Dedifferentiated amniotic fluid mesenchymal stem cell (primary cell): ENCODE measurements around the gene PPP1R12C.
"Not testable (repeated sequence)": the region's sequence is repeated elsewhere in the genome, so short reads cannot be mapped to it uniquely, and the experiment has no call there.

Source experiments
- DNase-seq: peaks from one replicate; pipeline ENCODE4 v3.0.0-alpha.2; 2016; ENCODE audit errors: extremely low spot score

Gene PPP1R12C

GRCh38 chr19:55112246-55112776, 5.1 kb downstream of the PPP1R12C start:
- DNase-seq, result no peak

- no peak for DNase-seq
These were observed 6.1 kb downstream of the PPP1R12C start for GRCh38 chr19:55111238-55111831.

- no peak for DNase-seq
These were observed 7.7 kb downstream of the PPP1R12C start for GRCh38 chr19:55109527-55110291.

DNA sequence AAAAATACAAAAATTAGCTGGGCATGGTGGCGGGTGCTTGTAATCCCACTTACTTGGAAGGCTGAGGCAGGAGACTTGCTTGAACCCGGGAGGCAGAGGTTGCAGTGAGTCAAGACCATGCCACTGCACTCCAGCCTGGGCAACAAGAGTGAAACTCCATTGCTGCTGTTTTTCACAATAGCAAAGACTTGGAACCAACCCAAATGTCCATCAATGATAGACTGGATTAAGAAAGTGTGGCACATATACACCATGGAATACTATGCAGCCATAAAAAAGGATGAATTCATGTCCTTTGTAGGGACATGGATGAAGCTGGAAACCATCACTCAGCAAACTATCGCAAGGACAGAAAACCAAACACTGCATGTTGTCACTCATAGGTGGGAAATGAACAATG, 10.2 kb downstream of the PPP1R12C start:
- DNase-seq, result not testable (repeated sequence)

DNA sequence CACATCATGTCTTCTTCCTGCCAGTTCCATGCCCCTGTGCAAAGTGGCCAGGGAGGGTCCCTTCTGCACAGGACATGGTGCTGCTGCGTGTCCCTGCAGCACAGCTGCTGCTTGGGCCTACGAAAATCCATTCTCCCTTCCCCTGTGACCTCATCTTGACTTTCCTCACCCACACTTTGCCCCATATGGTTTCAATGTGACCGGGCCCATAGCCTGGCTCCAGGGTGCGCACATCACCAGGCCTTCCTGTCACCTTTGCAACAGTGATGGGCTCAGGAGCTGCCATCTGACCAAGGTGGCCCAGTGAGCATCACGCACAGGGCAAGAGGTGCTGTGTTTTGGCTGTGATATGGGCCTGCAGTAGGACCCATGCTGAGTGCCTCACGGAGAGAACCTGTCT, 10.8 kb downstream of the PPP1R12C start:
- DNase-seq, result no peak

GRCh38 chr19:55105237-55105636, 12.2 kb downstream of the PPP1R12C start:
- DNase-seq, result no peak

- no peak for DNase-seq
These were observed 14.2 kb downstream of the PPP1R12C start for GRCh38 chr19:55103190-55103589.

DNA sequence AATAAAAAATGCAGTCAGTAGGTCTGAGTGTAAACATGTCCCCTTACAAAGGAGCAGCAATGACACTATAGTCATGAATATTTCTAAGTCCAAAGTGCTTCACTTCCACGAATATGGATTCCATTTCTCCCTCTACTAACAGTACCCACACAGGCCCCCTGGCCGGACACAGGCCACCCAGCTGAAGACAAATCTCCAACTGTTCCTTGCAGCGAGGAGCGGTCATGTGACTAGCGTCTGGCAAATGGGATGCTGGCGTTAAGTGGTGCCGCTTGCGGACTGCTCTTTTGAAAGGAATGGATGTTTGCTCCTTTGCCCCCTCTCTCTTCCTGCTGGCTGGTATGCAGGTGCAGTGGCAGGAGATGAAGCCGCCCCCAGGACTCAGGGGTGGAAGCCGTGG, 16.2 kb downstream of the PPP1R12C start:
- no peak for DNase-seq

DNA sequence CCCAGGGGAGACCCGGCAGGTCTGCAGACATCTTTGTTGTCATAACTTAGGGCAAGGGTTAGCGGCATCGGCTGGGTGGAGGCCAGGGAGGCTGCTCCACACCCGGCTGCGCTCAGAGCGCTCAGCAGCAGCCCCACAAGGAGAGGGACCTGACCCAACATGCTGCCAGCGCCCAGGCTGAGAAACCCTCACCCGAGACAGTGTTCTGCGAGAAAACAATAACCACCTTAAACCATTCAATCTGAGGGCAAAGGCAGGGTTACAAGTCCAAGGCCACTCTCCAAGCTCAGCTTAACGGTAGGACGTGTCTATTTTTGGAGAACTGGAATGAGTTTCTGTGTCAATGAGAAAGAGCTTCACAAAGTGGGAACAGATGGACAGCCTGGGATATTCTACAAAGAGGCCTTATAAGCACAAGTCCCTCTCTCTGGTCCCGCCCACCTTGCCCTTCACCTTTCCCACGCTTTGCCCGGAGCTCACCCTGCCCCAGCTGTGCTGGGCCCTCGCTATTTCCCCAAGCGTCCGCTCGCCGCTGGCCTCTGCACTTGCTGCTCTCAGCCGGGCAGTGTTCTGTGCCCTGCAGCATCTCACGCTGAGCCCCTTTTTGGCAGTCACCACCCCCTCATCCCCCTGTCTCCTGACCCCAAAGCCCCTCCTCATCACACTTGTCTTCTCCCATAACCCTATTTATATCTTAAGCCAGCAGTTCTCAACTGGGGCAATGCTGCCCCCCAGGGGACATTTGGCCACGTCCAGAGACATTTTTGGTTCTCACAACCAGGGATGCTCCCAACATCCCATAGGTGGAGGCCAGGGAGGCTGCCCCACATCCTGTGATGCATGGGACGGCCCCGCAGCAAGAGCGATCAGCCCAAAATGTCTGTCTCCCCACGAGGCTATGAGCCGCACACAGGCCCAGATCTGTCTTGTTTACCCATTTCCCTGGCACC, 17.6 kb downstream of the PPP1R12C start:
- DNase-seq, result no peak

DNA sequence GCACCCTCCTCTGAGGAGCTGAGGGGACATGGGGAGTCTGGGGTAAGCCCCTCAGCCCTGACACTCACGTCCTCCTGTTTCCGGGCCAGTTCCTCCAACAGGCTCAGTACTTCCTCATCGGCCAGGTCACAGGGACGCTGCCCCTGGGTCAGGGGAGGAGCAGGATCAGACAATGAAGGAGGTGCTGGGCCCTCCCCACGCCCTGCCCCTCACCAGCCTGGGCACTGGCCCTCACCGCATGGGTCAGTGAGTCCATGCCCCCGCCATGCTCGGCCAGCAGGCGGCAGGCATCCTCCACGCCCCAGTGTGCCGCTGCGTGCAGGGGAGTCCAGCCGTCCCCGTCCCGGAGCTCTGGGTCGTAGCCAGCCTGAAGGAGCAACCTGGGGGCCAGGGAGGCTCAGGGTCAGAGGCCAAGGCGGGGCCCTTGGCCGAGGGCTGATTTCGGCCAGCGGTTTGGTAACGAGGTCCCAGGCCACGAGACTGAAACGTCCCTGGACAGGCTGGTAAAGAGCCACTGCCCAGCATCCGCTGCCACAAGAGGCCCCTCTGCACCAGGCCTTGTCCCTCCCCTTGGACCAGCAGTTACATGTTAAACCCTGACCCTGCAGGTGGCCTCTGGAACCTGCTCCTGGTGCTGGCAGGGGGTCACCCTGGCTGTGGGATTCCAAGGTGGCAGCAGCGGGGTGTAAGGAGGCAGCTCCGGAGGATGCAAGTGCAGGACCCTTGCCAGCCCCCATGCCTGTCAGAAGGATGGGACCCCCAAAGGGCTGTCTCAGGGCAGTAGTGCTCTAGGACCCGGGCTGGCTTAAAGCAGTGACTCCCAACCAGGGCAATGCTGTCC, 18.5 kb downstream of the PPP1R12C start:
- no peak for DNase-seq

DNA sequence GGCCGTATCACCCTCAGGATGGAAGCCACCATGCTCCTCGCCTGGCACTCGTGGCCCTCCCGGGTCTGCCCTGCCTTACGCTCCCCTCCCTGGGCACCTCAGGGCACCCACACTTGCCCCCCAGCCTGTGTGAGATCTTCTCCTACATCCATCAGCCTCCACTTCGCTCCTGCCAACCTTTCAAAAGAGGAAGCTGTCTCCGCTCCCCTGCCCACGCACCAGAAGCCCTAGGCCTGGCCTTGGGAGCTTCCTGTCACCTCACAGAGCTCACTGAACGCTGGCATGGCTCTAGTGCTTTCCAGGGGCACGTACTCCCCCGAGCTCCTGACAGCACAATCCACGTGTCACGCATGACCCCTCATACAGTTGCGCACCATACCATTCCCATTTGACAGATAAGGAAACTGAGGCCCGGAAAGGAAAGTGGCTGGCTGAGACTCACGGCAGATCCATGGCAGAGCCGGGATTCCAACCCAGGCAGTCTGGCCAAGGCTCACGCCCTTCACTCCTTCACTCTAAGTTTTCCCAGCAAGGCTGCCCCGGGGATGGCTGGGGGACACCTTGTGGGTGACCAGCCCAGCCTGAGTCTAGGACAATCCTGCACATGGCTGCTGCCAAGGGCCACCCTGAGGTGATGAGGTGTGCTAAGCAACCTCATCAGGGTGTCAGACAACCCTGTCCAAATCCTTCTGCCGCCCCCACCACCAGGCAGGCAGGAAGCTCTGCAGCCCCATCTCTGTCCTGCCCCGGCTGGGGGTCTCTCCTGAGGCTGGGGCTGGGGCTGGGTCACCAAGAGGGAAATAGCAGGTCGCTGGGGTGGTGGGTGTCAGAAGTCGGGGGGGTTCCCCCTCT, 19.3 kb downstream of the PPP1R12C start:
- DNase-seq, result no peak

DNA sequence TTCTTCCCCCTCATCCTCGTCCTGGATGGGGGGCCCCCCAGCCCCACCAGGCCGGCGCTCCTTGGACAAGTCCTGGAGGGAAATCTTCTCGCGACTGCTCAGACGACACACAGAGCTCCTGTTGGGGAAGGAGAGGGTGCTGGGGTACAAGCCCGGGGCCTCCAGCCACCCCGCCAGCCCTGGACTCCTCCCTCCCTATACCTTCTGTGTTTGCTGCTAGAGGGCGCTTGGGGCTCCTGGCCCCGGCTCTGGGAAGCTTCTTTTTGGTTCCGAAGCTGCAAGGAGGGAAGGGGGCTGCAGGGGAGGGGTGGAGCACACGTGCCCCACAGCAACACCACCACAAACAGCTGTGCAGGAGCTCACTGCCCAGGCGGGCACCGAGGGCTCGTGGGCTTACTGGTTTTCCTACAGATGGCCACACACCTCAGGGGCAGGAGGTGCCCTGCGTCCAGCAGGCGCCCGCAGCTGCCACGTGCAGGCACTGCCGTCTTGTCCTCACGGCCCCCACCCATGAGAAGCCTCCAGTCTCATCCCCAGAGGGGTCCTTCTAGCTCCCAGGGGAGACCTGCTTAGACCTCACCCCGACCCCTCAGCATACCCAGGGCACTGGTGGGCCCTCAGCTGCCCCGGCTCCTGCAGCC, 21.3 kb downstream of the PPP1R12C start:
- no peak for DNase-seq

GRCh38 chr19:55095260-55096060, 22.0 kb downstream of the PPP1R12C start:
- no peak for DNase-seq

DNA sequence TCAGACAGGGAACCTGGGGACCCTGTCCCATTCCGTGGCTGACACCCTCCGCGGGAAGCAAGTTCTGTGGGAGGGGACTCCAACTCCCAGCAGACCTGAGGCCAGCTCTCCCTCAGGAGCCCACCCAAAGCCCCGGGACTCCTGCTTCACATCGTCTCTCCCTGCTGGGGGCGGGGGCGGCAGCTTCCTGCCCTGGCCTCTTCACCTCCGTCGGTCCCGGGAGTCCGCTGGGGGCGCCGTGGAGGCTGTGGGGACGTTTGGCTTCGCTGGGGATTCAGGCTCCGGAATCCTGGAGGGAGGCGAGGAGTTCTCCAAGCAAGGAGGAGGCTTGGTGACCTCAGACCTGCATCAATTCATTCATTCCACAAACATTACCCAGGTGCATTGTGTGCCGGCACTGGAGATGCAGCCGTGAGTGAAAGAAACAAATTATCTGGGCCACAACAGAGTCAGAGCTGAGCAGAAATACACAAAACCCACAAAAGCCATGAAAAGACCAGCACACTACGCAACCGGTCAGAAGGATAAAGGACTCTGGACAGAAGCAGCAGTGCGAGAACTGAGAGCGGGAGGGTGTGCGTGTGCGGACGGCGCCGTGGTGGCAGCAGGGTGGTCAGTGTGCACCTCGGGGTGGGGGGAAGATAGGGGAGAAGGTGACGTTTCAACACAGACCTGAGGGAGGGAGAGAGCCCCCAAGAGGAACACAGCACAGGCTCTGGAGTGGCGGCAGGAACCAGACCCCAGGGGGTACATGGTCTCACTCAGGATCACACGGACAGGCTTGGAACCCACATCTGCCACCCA, 22.8 kb downstream of the PPP1R12C start:
- no peak for DNase-seq

GRCh38 chr19:55092423-55093318, 24.8 kb downstream of the PPP1R12C start:
- DNase-seq, result no peak

- no peak for DNase-seq
These were observed 25.5 kb downstream of the PPP1R12C start for GRCh38 chr19:55091955-55092354.
